ENCODE measurements around the gene CCNDBP1. TPM values are rescaled to one million over a fixed set of nuclear protein-coding genes. Genes with fewer than 3 reads are reported as not detected.

The CCNDBP1 gene
- total RNA-seq, 1 experiment from 2014 or later, result 39.8 TPM

GRCh38 chr15:43229977-43230376 is 44.8 kb downstream of the CCNDBP1 start:
- ChIA-PET CTCF (interaction anchor here (2.8 kb wide), 1 partner anchor 56 kb away, joined by 8 read pairs; no protein-coding TSS in a partner anchor), RAD21 (ENCODE audit: low non-redundant PET in 1 of 2, low total read pairs in 2 of 2, uncharacterized antibody in 2 of 2, unreplicated experiment in 2 of 2) (interaction anchor here in 1 of 2 experiments (1.0 kb wide), 1 partner anchor 56 kb away, joined by 3 read pairs; no protein-coding TSS in a partner anchor), POLR2A (no interaction called here)
- ATAC-seq (no peak), DNase-seq (ENCODE audit: low read depth, low spot score) (no peak)
- Histone ChIP-seq H3K9me3 (ENCODE audit: control insufficient read depth in 1 of 2, insufficient read depth in 1 of 2, low read depth in 1 of 2, low read length in 2 of 2) (no peaks in the 10 kb centered on the region), H2AFZ (ENCODE audit: low read depth, low read length, poor library complexity, severe bottlenecking) (no peak overlapping the region), H3K36me3 (ENCODE audit: control insufficient read depth in 1 of 2, insufficient read depth in 2 of 2, low read length in 2 of 2) (no peaks in the 10 kb centered on the region), H3K4me3 (replicated peaks in 1 of 2; ENCODE audit: low read depth in 1 of 2, low read length in 2 of 2) (no peak overlapping the region), H3K9me2 (ENCODE audit: insufficient read depth) (no peaks in the 10 kb centered on the region), H3K4me2 (ENCODE audit: low read length) (no peak overlapping the region), H3K79me2 (ENCODE audit: insufficient read depth, low read length) (no peaks in the 10 kb centered on the region), H3K27ac (ENCODE audit: low read depth, low read length) (no peak overlapping the region), H3K4me1 (ENCODE audit: control insufficient read depth in 1 of 2, insufficient read depth in 2 of 2, low read length in 2 of 2) (no peaks in the 10 kb centered on the region), H3K27me3 (ENCODE audit: insufficient read depth, low read length) (no peaks in the 10 kb centered on the region), H4K20me1 (ENCODE audit: insufficient read depth) (no peaks in the 10 kb centered on the region), H3K9ac (ENCODE audit: low read length) (no peak overlapping the region)
- intact Hi-C loops (cut with micrococcal nuclease), result loop anchor here (5.0 kb wide), 1 partner anchor 37 kb away; the partner anchor contains the start of gene TGM5
- no TSS peak for BruUV-seq (replicated peaks)
- TF ChIP-seq ZNF274 (IDR thresholded peaks at IDR 0.05; ENCODE audit: low read depth, low read length) (no peak), POLR2A (IDR thresholded peaks at IDR 0.05; ENCODE audit: borderline replicate concordance, extremely low read depth, insufficient read depth, insufficient read length) (no peak), SRF (IDR thresholded peaks at IDR 0.05; ENCODE audit: low read depth) (no peak)
- TF ChIP-seq, protein P1, sequence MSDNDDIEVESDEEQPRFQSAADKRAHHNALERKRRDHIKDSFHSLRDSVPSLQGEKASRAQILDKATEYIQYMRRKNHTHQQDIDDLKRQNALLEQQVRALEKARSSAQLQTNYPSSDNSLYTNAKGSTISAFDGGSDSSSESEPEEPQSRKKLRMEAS (IDR thresholded peaks at IDR 0.05), result no peak
- TF ChIP-seq, protein P2, sequence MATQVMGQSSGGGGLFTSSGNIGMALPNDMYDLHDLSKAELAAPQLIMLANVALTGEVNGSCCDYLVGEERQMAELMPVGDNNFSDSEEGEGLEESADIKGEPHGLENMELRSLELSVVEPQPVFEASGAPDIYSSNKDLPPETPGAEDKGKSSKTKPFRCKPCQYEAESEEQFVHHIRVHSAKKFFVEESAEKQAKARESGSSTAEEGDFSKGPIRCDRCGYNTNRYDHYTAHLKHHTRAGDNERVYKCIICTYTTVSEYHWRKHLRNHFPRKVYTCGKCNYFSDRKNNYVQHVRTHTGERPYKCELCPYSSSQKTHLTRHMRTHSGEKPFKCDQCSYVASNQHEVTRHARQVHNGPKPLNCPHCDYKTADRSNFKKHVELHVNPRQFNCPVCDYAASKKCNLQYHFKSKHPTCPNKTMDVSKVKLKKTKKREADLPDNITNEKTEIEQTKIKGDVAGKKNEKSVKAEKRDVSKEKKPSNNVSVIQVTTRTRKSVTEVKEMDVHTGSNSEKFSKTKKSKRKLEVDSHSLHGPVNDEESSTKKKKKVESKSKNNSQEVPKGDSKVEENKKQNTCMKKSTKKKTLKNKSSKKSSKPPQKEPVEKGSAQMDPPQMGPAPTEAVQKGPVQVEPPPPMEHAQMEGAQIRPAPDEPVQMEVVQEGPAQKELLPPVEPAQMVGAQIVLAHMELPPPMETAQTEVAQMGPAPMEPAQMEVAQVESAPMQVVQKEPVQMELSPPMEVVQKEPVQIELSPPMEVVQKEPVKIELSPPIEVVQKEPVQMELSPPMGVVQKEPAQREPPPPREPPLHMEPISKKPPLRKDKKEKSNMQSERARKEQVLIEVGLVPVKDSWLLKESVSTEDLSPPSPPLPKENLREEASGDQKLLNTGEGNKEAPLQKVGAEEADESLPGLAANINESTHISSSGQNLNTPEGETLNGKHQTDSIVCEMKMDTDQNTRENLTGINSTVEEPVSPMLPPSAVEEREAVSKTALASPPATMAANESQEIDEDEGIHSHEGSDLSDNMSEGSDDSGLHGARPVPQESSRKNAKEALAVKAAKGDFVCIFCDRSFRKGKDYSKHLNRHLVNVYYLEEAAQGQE (IDR thresholded peaks at IDR 0.05; ENCODE audit: low read depth), result no peak

- no peak overlapping the region for H3K4me2 ChIP-seq (ENCODE audit: low read length)
- ChIA-PET CTCF (interaction anchor here (2.8 kb wide), 1 partner anchor 55 kb away, joined by 8 read pairs; no protein-coding TSS in a partner anchor), POLR2A (no interaction called here), RAD21 (ENCODE audit: low non-redundant PET in 1 of 2, low total read pairs in 2 of 2, uncharacterized antibody in 2 of 2, unreplicated experiment in 2 of 2) (no interaction called here)
- BruUV-seq (replicated peaks), result no TSS peak
- TF ChIP-seq EZH2 (IDR thresholded peaks at IDR 0.05) (no peak), TCF7L2 (IDR thresholded peaks at IDR 0.05; ENCODE audit: borderline replicate concordance, extremely low read depth, insufficient read depth, insufficient read length) (no peak), ZFX (IDR thresholded peaks at IDR 0.05) (no peak), POLR2A (IDR thresholded peaks at IDR 0.05; ENCODE audit: borderline replicate concordance, extremely low read depth, insufficient read depth, insufficient read length) (no peak), FOSL1 (IDR thresholded peaks at IDR 0.05; ENCODE audit: low read depth) (no peak), ELF1 (IDR thresholded peaks at IDR 0.05; ENCODE audit: borderline replicate concordance, low read depth) (no peak), ZBTB33 (IDR thresholded peaks at IDR 0.05; ENCODE audit: extremely low read depth, insufficient replicate concordance, low read length) (no peak), POLR2AphosphoS5 (IDR thresholded peaks at IDR 0.05; ENCODE audit: low read depth, low read length) (no peak), SP1 (IDR thresholded peaks at IDR 0.05; ENCODE audit: low read depth) (no peak), SIN3A (IDR thresholded peaks at IDR 0.05; ENCODE audit: low read depth) (no peak)
- H2AFZ ChIP-seq (ENCODE audit: low read depth, low read length, poor library complexity, severe bottlenecking), result no peak overlapping the region
- no peaks in the 10 kb centered on the region for H3K27me3 ChIP-seq (ENCODE audit: insufficient read depth, low read length)
- no peaks in the 10 kb centered on the region for H3K36me3 ChIP-seq (ENCODE audit: control insufficient read depth in 1 of 2, insufficient read depth in 2 of 2, low read length in 2 of 2)
- intact Hi-C loops (cut with micrococcal nuclease), result no loop called here
- no peaks in the 10 kb centered on the region for H3K79me2 ChIP-seq (ENCODE audit: insufficient read depth, low read length)
- no peak overlapping the region for H3K9ac ChIP-seq (ENCODE audit: low read length)
- H3K9me2 ChIP-seq (ENCODE audit: insufficient read depth), result no peaks in the 10 kb centered on the region
- H3K9me3 ChIP-seq (ENCODE audit: control insufficient read depth in 1 of 2, insufficient read depth in 1 of 2, low read depth in 1 of 2, low read length in 2 of 2), result no peaks in the 10 kb centered on the region
- no peak overlapping the region for H3K27ac ChIP-seq (ENCODE audit: low read depth, low read length)
- H3K4me3 ChIP-seq (replicated peaks in 1 of 2; ENCODE audit: low read depth in 1 of 2, low read length in 2 of 2), result no peak overlapping the region
- no peaks in the 10 kb centered on the region for H4K20me1 ChIP-seq (ENCODE audit: insufficient read depth)
- no peaks in the 10 kb centered on the region for H3K4me1 ChIP-seq (ENCODE audit: control insufficient read depth in 1 of 2, insufficient read depth in 2 of 2, low read length in 2 of 2)
- no peak for ATAC-seq
- DNase-seq (ENCODE audit: low read depth, low spot score), result no peak
Measured at GRCh38 chr15:43230640-43231115, 45.5 kb downstream of the CCNDBP1 start.
